Endothelial cell of umbilical vein (primary cell): Measurements from ENCODE around the gene STPG4. TPM values are rescaled to one million over a fixed set of nuclear protein-coding genes. Genes with fewer than 3 reads are reported as not detected.

Experiments
- BruUV-seq: library from RNA; stranded (reverse); fragments of 400-500 nt; replicated peaks from 2 replicates; lab custom pipeline; 2021; lab: Mats Ljungman, UMichigan
- CTCF ChIA-PET: fragments of 300-600, 350-600 bp; sonication (Branson Sonifier 250); formaldehyde crosslinking; loops from one replicate; lab custom pipeline; 2021; ENCODE audit warnings: antibody characterized with exemption, inconsistent platforms; lab: Charles Lee
- POLR2A ChIA-PET: fragments of 300-600, 350-600 bp; sonication (Branson Sonifier 250); formaldehyde crosslinking; loops from one replicate; lab custom pipeline; 2021; ENCODE audit warnings: antibody characterized with exemption, inconsistent platforms; lab: Charles Lee
- DNase-seq: peaks from one replicate; pipeline ENCODE4 v3.0.0-alpha.2; 2011; ENCODE audit warnings: low read depth, low spot score
- FAIRE-seq: peaks from 2 replicates; lab custom pipeline; 2011; peaks lifted over from hg19 to GRCh38; lab: Jason Lieb, UNC
- H2AFZ ChIP-seq: 2 replicates; pipeline ENCODE4 v1.6.0; 2012; ENCODE audit warnings: low read depth, low read length, control low read depth, inconsistent platforms
- H3K27ac ChIP-seq: 2 replicates; pipeline ENCODE4 v1.5.1; 2011; ENCODE audit warnings: low read depth, mild to moderate bottlenecking, control low read depth, low read length, moderate library complexity; ENCODE audit not compliant: insufficient read depth
- H3K27me3 ChIP-seq, 2 experiments: 2 replicates each; pipeline versions ENCODE4 v1.6.0 to v1.6.1; 2011; ENCODE audit warnings: low read length in 2 of 2, mixed read lengths in 1 of 2; ENCODE audit not compliant: control insufficient read depth in 2 of 2, insufficient read depth in 2 of 2
- H3K36me3 ChIP-seq, 2 experiments: 2 replicates in 1 of 2; 3 replicates in 1 of 2; pipeline ENCODE4 v1.5.1; 2011; ENCODE audit warnings: low read length in 2 of 2, mild to moderate bottlenecking in 1 of 2, moderate library complexity in 1 of 2; ENCODE audit not compliant: control insufficient read depth in 2 of 2, insufficient read depth in 2 of 2; ENCODE audit errors: extremely low read depth in 1 of 2
- H3K4me1 ChIP-seq: 3 replicates; pipeline ENCODE4 v1.5.1; 2011; ENCODE audit warnings: mild to moderate bottlenecking, low read length; ENCODE audit not compliant: control insufficient read depth, insufficient read depth; ENCODE audit errors: extremely low read depth
- H3K4me2 ChIP-seq: 2 replicates; pipeline ENCODE4 v1.6.1; 2011; ENCODE audit warnings: low read length, control low read depth, mixed read lengths; ENCODE audit not compliant: insufficient read depth
- H3K4me3 ChIP-seq, 3 experiments: fragments of 200-600 bp in 1 of 3; sonication (generic), shearing (Covaris generic) in 1 of 3; replicated peaks in 1 of 3; 2 replicates each; pipeline ENCODE4 v1.5.1; 2011 to 2016; ENCODE audit warnings: control low read depth in 3 of 3, low read length in 3 of 3, mild to moderate bottlenecking in 2 of 3, inconsistent platforms in 1 of 3, low read depth in 1 of 3, moderate library complexity in 1 of 3; ENCODE audit not compliant: insufficient read depth in 1 of 3
- H3K79me2 ChIP-seq: 2 replicates; pipeline ENCODE4 v1.6.0; 2012; ENCODE audit warnings: low read length, inconsistent platforms; ENCODE audit not compliant: control insufficient read depth, insufficient read depth
- H3K9ac ChIP-seq: replicated peaks from 2 replicates; pipeline ENCODE3; 2011; ENCODE audit warnings: low read length, control low read depth; ENCODE audit not compliant: insufficient read depth; ENCODE audit errors: extremely low read depth
- H3K9me1 ChIP-seq: replicated peaks from 3 replicates; pipeline ENCODE4 v1.6.0; 2011; ENCODE audit warnings: mild to moderate bottlenecking, low read length; ENCODE audit not compliant: control insufficient read depth, insufficient read depth; ENCODE audit errors: extremely low read depth
- H3K9me3 ChIP-seq: replicated peaks from 2 replicates; pipeline ENCODE4 v1.5.1; 2012; ENCODE audit warnings: low read length, inconsistent platforms; ENCODE audit not compliant: control insufficient read depth, insufficient read depth
- H4K20me1 ChIP-seq: replicated peaks from 2 replicates; pipeline ENCODE3; 2011; ENCODE audit warnings: mild to moderate bottlenecking, low read length; ENCODE audit not compliant: control insufficient read depth, insufficient read depth; ENCODE audit errors: extremely low read depth
- EZH2 ChIP-seq: IDR thresholded peaks from 2 replicates; pipeline ENCODE4 v1.6.1; 2012; ENCODE audit warnings: borderline replicate concordance, low read depth, mild to moderate bottlenecking, moderate library complexity, low read length, inconsistent platforms; ENCODE audit not compliant: severe bottlenecking
- FOS ChIP-seq: IDR thresholded peaks from 2 replicates; pipeline ENCODE4 v1.6.1; 2011; ENCODE audit warnings: mild to moderate bottlenecking, low read length, moderate library complexity, borderline replicate concordance; ENCODE audit not compliant: insufficient read depth
- GATA2 ChIP-seq: IDR thresholded peaks from 2 replicates; pipeline ENCODE4 v1.7.0; 2011; ENCODE audit warnings: low read depth, mild to moderate bottlenecking, moderate library complexity, mixed read lengths, low read length; ENCODE audit not compliant: insufficient read length, insufficient read depth
- JUN ChIP-seq: IDR thresholded peaks from 2 replicates; pipeline ENCODE4 v1.6.1; 2011; ENCODE audit warnings: borderline replicate concordance, low read depth; ENCODE audit not compliant: insufficient read length, insufficient read depth
- MYC ChIP-seq: IDR thresholded peaks from one replicate; pipeline ENCODE4 v1.6.1; 2011; ENCODE audit warnings: mild to moderate bottlenecking, low read depth, low read length
- POLR2A ChIP-seq: IDR thresholded peaks from 2 replicates; pipeline ENCODE4 v1.6.1; 2012; ENCODE audit warnings: low read depth, mild to moderate bottlenecking, control low read depth, low read length
- POLR2AphosphoS5 ChIP-seq: IDR thresholded peaks from 2 replicates; pipeline ENCODE4 v1.6.1; 2012; ENCODE audit warnings: low read depth, mild to moderate bottlenecking, control low read depth, low read length, moderate library complexity; ENCODE audit not compliant: insufficient read depth
- dilution Hi-C: fragments of 300-500 bp; cut with MboI; formaldehyde crosslinking; loops from one replicate; pipeline ENCODE4 v1.15.0; 2019; ENCODE audit warnings: low sequenced_read_pairs; ENCODE audit not compliant: extremely low pct_ligation_motif_present
- intact Hi-C: fragments of 100-400 bp; cut with micrococcal nuclease; formaldehyde crosslinking; loops from one replicate; pipeline ENCODE4 v1.10.0; 2022
- polyA plus RNA-seq, 4 experiments: library from polyadenylated mRNA; depleted of rRNA in 3 of 4; stranded (reverse) in 3 of 4; unstranded in 1 of 4; fragments of >200 nt; gene quantifications; 2 replicates each; pipeline versions ENCODE4 v1.2.1 to v1.2.3, GENCODE V29; 2011 to 2012; ENCODE audit warnings: missing spikeins in 1 of 4
- total RNA-seq: library from RNA; stranded (reverse); gene quantifications from 2 replicates; pipeline ENCODE4 v1.2.3, GENCODE V29; 2021
- TF ChIP-seq, protein P1 (sequence below), 2 donors: IDR thresholded peaks; 1 replicate in 1 of 2; 2 replicates in 1 of 2; pipeline ENCODE4 v1.5.1; 2011; ENCODE audit warnings: low read length in 2 of 2, mild to moderate bottlenecking in 2 of 2, moderate library complexity in 2 of 2, control low read depth in 1 of 2, inconsistent platforms in 1 of 2, low read depth in 1 of 2; ENCODE audit not compliant: insufficient read depth in 1 of 2; ENCODE audit errors: extremely low read depth in 1 of 2
- TF ChIP-seq, protein P2 (sequence below): IDR thresholded peaks from 2 replicates; pipeline ENCODE4 v1.6.1; 2011; ENCODE audit not compliant: insufficient read depth, insufficient read length

STPG4 gene
- total and polyA plus RNA-seq, 2 donors (not counting 3 experiments of a cell fraction or from before 2014, with no cell fraction given) = 0.53 TPM; not detected in 1

DNA sequence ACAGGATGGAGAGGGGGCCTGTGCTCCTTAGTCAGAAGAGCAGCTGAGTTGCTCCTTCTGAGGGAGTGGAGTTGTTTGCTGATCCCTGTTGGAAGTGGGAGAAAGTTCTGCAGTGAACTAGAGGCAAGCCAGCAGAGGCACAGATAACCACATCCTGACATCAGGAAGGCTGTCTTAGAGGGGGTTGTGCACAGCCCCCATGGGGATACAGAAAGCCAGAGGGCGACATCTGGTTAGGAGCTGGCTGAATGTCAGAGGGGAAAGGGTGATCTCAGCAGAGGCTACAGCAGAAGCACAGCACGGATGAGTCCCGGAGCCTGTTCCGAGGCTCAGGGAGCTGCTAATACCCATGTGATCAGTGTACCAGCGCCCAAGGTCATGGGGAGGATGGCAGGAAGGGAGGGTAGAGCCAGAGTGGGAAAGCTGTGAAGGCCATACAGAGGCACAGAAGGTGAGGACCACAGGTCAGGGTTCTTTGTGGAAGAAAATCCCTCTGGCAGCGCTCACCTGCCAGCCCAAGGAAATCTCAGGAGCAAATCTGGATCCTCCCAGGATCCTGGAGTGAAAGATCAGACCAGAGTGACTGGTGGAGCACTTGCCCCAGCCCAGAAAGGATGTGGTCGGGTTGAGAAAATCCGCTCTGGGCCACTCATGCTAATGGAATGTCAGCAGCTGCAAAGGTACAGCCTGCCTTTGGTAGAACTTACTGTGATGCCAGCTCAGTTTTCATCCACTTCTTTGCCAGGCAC is 111.8 kb downstream of the STPG4 start:
- Histone ChIP-seq H3K27me3 (no peaks in the 10 kb centered on the region), H4K20me1 (no peaks in the 10 kb centered on the region), H3K9me1 (no peaks in the 10 kb centered on the region), H3K36me3 (peaks cover 0 to 2% of the 10 kb centered on the region in 2 experiments), H2AFZ (no peak overlapping the region), H3K4me3 (no peak overlapping the region), H3K9ac (peak overlapping the region; percentile 71), H3K27ac (peak overlapping the region; percentile 97), H3K9me3 (no peaks in the 10 kb centered on the region), H3K4me2 (peak overlapping the region; percentile 28), H3K4me1 (peaks cover 28% of the 10 kb centered on the region), H3K79me2 (no peaks in the 10 kb centered on the region)
- FAIRE-seq (peak; percentile 95), DNase-seq (peak; percentile 82)
- POLR2A ChIA-PET = interaction anchor here (2.0 kb wide), 1 partner anchor 27 kb away, joined by 8 read pairs; no protein-coding TSS in a partner anchor
- no peak for TF ChIP-seq MYC
- peak; percentile 89 for TF ChIP-seq GATA2
- no peak for TF ChIP-seq EZH2
- TF ChIP-seq FOS = peak; percentile 89
- peak; percentile 78 for TF ChIP-seq JUN
- TF ChIP-seq, protein P1, sequence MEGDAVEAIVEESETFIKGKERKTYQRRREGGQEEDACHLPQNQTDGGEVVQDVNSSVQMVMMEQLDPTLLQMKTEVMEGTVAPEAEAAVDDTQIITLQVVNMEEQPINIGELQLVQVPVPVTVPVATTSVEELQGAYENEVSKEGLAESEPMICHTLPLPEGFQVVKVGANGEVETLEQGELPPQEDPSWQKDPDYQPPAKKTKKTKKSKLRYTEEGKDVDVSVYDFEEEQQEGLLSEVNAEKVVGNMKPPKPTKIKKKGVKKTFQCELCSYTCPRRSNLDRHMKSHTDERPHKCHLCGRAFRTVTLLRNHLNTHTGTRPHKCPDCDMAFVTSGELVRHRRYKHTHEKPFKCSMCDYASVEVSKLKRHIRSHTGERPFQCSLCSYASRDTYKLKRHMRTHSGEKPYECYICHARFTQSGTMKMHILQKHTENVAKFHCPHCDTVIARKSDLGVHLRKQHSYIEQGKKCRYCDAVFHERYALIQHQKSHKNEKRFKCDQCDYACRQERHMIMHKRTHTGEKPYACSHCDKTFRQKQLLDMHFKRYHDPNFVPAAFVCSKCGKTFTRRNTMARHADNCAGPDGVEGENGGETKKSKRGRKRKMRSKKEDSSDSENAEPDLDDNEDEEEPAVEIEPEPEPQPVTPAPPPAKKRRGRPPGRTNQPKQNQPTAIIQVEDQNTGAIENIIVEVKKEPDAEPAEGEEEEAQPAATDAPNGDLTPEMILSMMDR (IDR thresholded peaks at IDR 0.05; ENCODE audit: extremely low read depth in 1 of 2, insufficient read depth in 1 of 2, low read depth in 1 of 2, low read length in 2 of 2) = no peak
- TF ChIP-seq POLR2AphosphoS5 = peak; percentile 92
- no peak for TF ChIP-seq POLR2A
- TF ChIP-seq, protein P2, sequence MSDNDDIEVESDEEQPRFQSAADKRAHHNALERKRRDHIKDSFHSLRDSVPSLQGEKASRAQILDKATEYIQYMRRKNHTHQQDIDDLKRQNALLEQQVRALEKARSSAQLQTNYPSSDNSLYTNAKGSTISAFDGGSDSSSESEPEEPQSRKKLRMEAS = peak; percentile 20
- CTCF ChIA-PET = interaction anchor here (0.6 to 2.2 kb wide), 15 partner anchors 10 to 280 kb away, joined by 3 to 15 read pairs (median 3); no protein-coding TSS in a partner anchor
- intact Hi-C loops = loop anchor here (1.0 to 2.0 kb wide), 3 partner anchors 23 to 45 kb away; no protein-coding TSS in a partner anchor
- dilution Hi-C loops = no loop called here
- TSS peak; percentile 94 for BruUV-seq
